GM13976 (cell line): ENCODE measurements around the gene ENOSF1.
"Not testable (repeated sequence)": the region's sequence is repeated elsewhere in the genome, so short reads cannot be mapped to it uniquely, and the experiment has no call there.

Experiments used
- DNase-seq: peaks from one replicate; pipeline ENCODE4 v3.0.0; 2012; ENCODE audit warnings: low spot score
- CTCF ChIP-seq: IDR thresholded peaks from 2 replicates; pipeline ENCODE4 v1.5.1; 2012; ENCODE audit warnings: borderline replicate concordance, mild to moderate bottlenecking; ENCODE audit not compliant: insufficient read depth; ENCODE audit errors: extremely low read depth, missing control alignments, control extremely low read depth
- in situ Hi-C: fragments of 300-500 bp; cut with MboI; formaldehyde crosslinking; loops from one replicate; pipeline ENCODE4 v1.12.0; 2022; ENCODE audit warnings: low sequenced_read_pairs, mixed read lengths, inconsistent platforms; ENCODE audit not compliant: unreplicated experiment

ENOSF1 gene

GRCh38 chr18:732371-732770 lies 19.9 kb upstream of the ENOSF1 start:
- in situ Hi-C loops: no loop called here
- no peak for TF ChIP-seq CTCF
- no peak for DNase-seq

GRCh38 chr18:731185-731584 lies 18.8 kb upstream of the ENOSF1 start:
- in situ Hi-C loops: no loop called here
- no peak for TF ChIP-seq CTCF
- DNase-seq: no peak

- DNase-seq: no peak
- no peak for TF ChIP-seq CTCF
- in situ Hi-C loops: no loop called here
These were observed 18.3 kb upstream of the ENOSF1 start for GRCh38 chr18:730692-731091.

- in situ Hi-C loops, DNase-seq: not testable (repeated sequence)
These were observed 17.7 kb upstream of the ENOSF1 start for GRCh38 chr18:730120-730519.

- in situ Hi-C loops: no loop called here
- no peak for TF ChIP-seq CTCF
- DNase-seq: no peak
These were observed 13.2 kb upstream of the ENOSF1 start for GRCh38 chr18:725646-726045.

- TF ChIP-seq CTCF: no peak
- in situ Hi-C loops: no loop called here
- no peak for DNase-seq
These were observed 11.2 kb upstream of the ENOSF1 start for GRCh38 chr18:723541-724080.

GRCh38 chr18:717003-717402 lies 4.6 kb upstream of the ENOSF1 start:
- in situ Hi-C loops: no loop called here

More at GRCh38 chr18:717003-717402, 4.6 kb upstream of the ENOSF1 start:
- DNase-seq: no peak
- TF ChIP-seq CTCF: no peak
